Measurements from ENCODE around the gene SORBS1.

DNA sequence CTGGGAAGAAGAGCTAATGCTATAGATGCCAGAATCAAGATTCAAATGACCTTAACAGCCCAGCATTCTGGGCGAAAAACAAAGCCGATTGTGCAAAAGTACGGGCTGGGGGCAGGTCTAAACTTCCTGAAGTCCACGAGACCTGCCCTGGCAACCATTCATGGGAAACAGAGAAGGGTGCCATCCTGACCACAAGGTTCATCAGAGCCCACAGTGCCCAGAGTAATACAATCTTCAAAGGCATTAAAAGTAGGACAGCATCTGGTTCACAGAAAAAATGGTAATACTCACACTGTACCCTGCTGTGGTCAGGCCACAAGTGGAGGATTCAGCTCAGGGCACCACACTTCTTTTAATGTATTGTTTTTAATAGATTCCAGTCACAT is 36.1 kb downstream of the SORBS1 start:
- TF ChIP-seq POLR2A (IDR thresholded peaks at IDR 0.05) (no peak), CTCF (IDR thresholded peaks at IDR 0.05) (no peak)
